ENCODE results near the gene TMTC2.

DNA sequence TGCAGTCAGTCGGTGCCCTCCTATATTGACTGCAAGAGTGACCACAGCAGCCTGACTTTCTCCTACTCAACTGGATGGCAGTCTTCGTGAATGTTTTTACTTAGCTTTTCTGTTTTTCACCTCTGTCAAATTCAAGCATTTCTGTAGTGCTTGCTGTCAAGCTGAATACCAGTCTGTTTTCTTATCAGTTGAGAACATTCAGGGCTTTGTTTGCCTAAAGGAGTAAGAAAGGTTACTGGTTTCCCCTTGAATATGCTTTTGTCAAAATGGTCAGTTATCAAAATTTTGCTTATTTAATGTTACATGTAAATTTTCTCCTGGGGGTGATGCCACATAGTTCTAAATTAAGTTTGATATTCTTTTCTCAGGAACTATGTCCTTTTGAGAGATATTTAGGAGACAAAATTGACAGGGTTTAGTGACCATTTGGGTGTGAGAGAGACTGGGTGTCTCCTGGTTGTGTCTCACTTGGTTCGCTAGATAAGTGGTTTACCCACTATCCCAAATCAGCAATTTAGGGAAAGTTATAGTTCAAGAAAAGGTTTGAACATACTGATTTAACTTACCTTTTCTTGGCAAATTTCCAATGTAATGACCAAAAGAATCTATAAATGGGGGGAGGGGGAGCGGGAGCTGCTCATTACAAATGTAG lies 366.3 kb downstream of the TMTC2 start:
- TF ChIP-seq EZH2 (IDR thresholded peaks at IDR 0.05; ENCODE audit: borderline replicate concordance, low read depth, low read length, severe bottlenecking) (no peak), JUN (IDR thresholded peaks at IDR 0.05; ENCODE audit: borderline replicate concordance, insufficient read depth, insufficient read length, low read depth) (no peak), MYC (IDR thresholded peaks at IDR 0.05; ENCODE audit: low read depth, low read length) (no peak), POLR2A (IDR thresholded peaks at IDR 0.05; ENCODE audit: low read depth, low read length) (no peak)
- TF ChIP-seq, protein P1, sequence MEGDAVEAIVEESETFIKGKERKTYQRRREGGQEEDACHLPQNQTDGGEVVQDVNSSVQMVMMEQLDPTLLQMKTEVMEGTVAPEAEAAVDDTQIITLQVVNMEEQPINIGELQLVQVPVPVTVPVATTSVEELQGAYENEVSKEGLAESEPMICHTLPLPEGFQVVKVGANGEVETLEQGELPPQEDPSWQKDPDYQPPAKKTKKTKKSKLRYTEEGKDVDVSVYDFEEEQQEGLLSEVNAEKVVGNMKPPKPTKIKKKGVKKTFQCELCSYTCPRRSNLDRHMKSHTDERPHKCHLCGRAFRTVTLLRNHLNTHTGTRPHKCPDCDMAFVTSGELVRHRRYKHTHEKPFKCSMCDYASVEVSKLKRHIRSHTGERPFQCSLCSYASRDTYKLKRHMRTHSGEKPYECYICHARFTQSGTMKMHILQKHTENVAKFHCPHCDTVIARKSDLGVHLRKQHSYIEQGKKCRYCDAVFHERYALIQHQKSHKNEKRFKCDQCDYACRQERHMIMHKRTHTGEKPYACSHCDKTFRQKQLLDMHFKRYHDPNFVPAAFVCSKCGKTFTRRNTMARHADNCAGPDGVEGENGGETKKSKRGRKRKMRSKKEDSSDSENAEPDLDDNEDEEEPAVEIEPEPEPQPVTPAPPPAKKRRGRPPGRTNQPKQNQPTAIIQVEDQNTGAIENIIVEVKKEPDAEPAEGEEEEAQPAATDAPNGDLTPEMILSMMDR (IDR thresholded peaks at IDR 0.05; ENCODE audit: extremely low read depth in 1 of 2, insufficient read depth in 1 of 2, low read depth in 1 of 2, low read length in 2 of 2): no peak
